A673 (cell line): Measurements from ENCODE around the gene CFAP58.

ENCODE experiments used
- EZH2 ChIP-seq: fragments of 200-600 bp; sonication (generic); IDR thresholded peaks from 2 replicates; pipeline ENCODE4 v1.6.1; 2017; ENCODE audit warnings: borderline replicate concordance, low read depth, mild to moderate bottlenecking, mixed read lengths, antibody characterized with exemption, low read length; ENCODE audit not compliant: poor library complexity, severe bottlenecking
- TF ChIP-seq, protein P1 (sequence below): fragments of 300-800, 200-600 bp; sonication (generic); conservative IDR thresholded peaks from 2 replicates; pipeline ENCODE4 v1.5.1; 2017; ENCODE audit warnings: low read depth, mild to moderate bottlenecking, antibody characterized with exemption, low read length, moderate library complexity, mixed read lengths

DNA sequence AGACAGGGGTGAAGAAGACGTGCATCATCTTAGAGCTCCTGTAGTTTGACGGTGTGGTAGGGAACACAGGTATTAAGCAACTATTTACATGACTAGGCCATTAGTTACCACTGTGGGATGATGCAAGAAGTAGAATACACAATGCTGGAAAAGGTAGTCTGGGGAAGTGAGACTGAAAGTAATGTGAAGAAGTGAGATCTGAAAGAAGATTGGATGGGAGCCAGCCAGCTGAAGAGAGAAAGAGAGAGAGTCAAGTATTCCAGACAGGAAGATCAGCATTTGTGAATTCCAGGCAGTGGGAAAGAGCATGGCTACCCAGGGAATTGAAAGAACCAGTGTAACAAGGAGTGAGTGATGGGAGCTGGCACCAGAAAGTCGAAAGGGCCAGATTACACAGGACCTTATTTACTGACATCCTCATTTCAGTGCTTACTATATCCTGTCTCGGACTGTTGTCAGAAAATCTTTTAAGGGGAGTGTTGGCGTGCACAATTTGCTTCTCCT lies 4.0 kb upstream of the CFAP58 start:
- TF ChIP-seq, protein P1, sequence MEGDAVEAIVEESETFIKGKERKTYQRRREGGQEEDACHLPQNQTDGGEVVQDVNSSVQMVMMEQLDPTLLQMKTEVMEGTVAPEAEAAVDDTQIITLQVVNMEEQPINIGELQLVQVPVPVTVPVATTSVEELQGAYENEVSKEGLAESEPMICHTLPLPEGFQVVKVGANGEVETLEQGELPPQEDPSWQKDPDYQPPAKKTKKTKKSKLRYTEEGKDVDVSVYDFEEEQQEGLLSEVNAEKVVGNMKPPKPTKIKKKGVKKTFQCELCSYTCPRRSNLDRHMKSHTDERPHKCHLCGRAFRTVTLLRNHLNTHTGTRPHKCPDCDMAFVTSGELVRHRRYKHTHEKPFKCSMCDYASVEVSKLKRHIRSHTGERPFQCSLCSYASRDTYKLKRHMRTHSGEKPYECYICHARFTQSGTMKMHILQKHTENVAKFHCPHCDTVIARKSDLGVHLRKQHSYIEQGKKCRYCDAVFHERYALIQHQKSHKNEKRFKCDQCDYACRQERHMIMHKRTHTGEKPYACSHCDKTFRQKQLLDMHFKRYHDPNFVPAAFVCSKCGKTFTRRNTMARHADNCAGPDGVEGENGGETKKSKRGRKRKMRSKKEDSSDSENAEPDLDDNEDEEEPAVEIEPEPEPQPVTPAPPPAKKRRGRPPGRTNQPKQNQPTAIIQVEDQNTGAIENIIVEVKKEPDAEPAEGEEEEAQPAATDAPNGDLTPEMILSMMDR = no peak
- no peak for TF ChIP-seq EZH2
